ENCODE data around the gene MKX.

Gene MKX

GRCh38 chr10:27646194-27646593, 99.4 kb downstream of the MKX start:
- no peak for DNase-seq

GRCh38 chr10:27644307-27644939, 101.2 kb downstream of the MKX start:
- no peak for DNase-seq

- no peak for DNase-seq
Observed at GRCh38 chr10:27643301-27643700, 102.3 kb downstream of the MKX start.

- no peak for DNase-seq
Observed at GRCh38 chr10:27642023-27642589, 103.5 kb downstream of the MKX start.

- DNase-seq = no peak
Observed at GRCh38 chr10:27638071-27638750, 107.4 kb downstream of the MKX start.

- DNase-seq = no peak
Observed at GRCh38 chr10:27637601-27638000, 108.0 kb downstream of the MKX start.

GRCh38 chr10:27636816-27637215, 108.8 kb downstream of the MKX start:
- DNase-seq = no peak

GRCh38 chr10:27635699-27636270, 109.8 kb downstream of the MKX start:
- no peak for DNase-seq

- no peak for DNase-seq
Observed at GRCh38 chr10:27635290-27635689, 110.3 kb downstream of the MKX start.

GRCh38 chr10:27628621-27629020, 117.0 kb downstream of the MKX start:
- no peak for DNase-seq

- DNase-seq = no peak
Observed at GRCh38 chr10:27626890-27627289, 118.7 kb downstream of the MKX start.

GRCh38 chr10:27625452-27626211, 120.0 kb downstream of the MKX start:
- DNase-seq = no peak

- no peak for DNase-seq
Observed at GRCh38 chr10:27624941-27625340, 120.7 kb downstream of the MKX start.
